Measurements from ENCODE around the gene IPO13. TPM values are rescaled to one million over a fixed set of nuclear protein-coding genes. Genes with fewer than 3 reads are reported as not detected.

IPO13 gene
- total and polyA plus RNA-seq, 2 donors from 2014 or later = 33.8 to 56.1 TPM

- Histone ChIP-seq H3K4me3 (ENCODE audit: low read length in 3 of 3) (no peak overlapping the region), H3K27ac (ENCODE audit: low read depth in 2 of 2, low read length in 2 of 2) (no peak overlapping the region), H3K4me1 (ENCODE audit: control insufficient read depth in 2 of 3, insufficient read depth in 2 of 3, low read depth in 1 of 3, low read length in 3 of 3) (peaks cover 0 to 33% (median 21%) of the 10 kb centered on the region in 3 donors), H3K9me3 (ENCODE audit: control insufficient read depth in 2 of 3, insufficient read depth in 1 of 3, low read length in 3 of 3) (no peaks in the 10 kb centered on the region), H3K9ac (ENCODE audit: low read length in 3 of 3) (no peak overlapping the region), H3K27me3 (ENCODE audit: control insufficient read depth, insufficient read depth, low read length) (no peaks in the 10 kb centered on the region), H3K36me3 (ENCODE audit: control insufficient read depth in 2 of 3, insufficient read depth in 3 of 3, low read length in 3 of 3) (no peaks in the 10 kb centered on the region)
- DNase-seq = peak; percentile 82 to 88 (median 83)
- no peak for FAIRE-seq
- intact Hi-C loops (cut with DNase I) = loop anchor here (5.0 kb wide), 1 partner anchor 167 kb away; no protein-coding TSS in a partner anchor
- TF ChIP-seq, protein P1, sequence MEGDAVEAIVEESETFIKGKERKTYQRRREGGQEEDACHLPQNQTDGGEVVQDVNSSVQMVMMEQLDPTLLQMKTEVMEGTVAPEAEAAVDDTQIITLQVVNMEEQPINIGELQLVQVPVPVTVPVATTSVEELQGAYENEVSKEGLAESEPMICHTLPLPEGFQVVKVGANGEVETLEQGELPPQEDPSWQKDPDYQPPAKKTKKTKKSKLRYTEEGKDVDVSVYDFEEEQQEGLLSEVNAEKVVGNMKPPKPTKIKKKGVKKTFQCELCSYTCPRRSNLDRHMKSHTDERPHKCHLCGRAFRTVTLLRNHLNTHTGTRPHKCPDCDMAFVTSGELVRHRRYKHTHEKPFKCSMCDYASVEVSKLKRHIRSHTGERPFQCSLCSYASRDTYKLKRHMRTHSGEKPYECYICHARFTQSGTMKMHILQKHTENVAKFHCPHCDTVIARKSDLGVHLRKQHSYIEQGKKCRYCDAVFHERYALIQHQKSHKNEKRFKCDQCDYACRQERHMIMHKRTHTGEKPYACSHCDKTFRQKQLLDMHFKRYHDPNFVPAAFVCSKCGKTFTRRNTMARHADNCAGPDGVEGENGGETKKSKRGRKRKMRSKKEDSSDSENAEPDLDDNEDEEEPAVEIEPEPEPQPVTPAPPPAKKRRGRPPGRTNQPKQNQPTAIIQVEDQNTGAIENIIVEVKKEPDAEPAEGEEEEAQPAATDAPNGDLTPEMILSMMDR (IDR thresholded peaks at IDR 0.05; ENCODE audit: borderline replicate concordance, extremely low read depth, insufficient read depth) = peak; percentile 87
These were observed 12.4 kb upstream of the IPO13 start for GRCh38 chr1:43934101-43934985.

- Histone ChIP-seq H3K27ac (ENCODE audit: low read depth in 2 of 2, low read length in 2 of 2) (no peak overlapping the region), H3K4me3 (ENCODE audit: low read length in 3 of 3) (no peak overlapping the region), H3K27me3 (ENCODE audit: control insufficient read depth, insufficient read depth, low read length) (no peaks in the 10 kb centered on the region), H3K9ac (ENCODE audit: low read length in 3 of 3) (peak overlapping the region in 1 of 3 donors; percentile 14), H3K9me3 (ENCODE audit: control insufficient read depth in 2 of 3, insufficient read depth in 1 of 3, low read length in 3 of 3) (no peaks in the 10 kb centered on the region), H3K36me3 (ENCODE audit: control insufficient read depth in 2 of 3, insufficient read depth in 3 of 3, low read length in 3 of 3) (no peaks in the 10 kb centered on the region), H3K4me1 (ENCODE audit: control insufficient read depth in 2 of 3, insufficient read depth in 2 of 3, low read depth in 1 of 3, low read length in 3 of 3) (peaks cover 0 to 33% (median 21%) of the 10 kb centered on the region in 3 donors)
- intact Hi-C loops (cut with DNase I) = loop anchor here (5.0 kb wide), 1 partner anchor 168 kb away; no protein-coding TSS in a partner anchor
- DNase-seq = no peak
- no peak for FAIRE-seq
- TF ChIP-seq, protein P1 (IDR thresholded peaks at IDR 0.05; ENCODE audit: borderline replicate concordance, extremely low read depth, insufficient read depth) = no peak
These were observed 11.8 kb upstream of the IPO13 start for GRCh38 chr1:43934986-43935324.

GRCh38 chr1:43935711-43936427, 10.9 kb upstream of the IPO13 start:
- FAIRE-seq (no peak), DNase-seq (peak in 4 of 5 donors; percentile 44 to 73 (median 56))
- Histone ChIP-seq H3K27me3 (ENCODE audit: control insufficient read depth, insufficient read depth, low read length) (no peaks in the 10 kb centered on the region), H3K36me3 (ENCODE audit: control insufficient read depth in 2 of 3, insufficient read depth in 3 of 3, low read length in 3 of 3) (no peaks in the 10 kb centered on the region), H3K9ac (ENCODE audit: low read length in 3 of 3) (peak overlapping the region in 1 of 3 donors; percentile 14), H3K4me3 (ENCODE audit: low read length in 3 of 3) (peak overlapping the region in 1 of 3 donors; percentile 53), H3K9me3 (ENCODE audit: control insufficient read depth in 2 of 3, insufficient read depth in 1 of 3, low read length in 3 of 3) (no peaks in the 10 kb centered on the region), H3K4me1 (ENCODE audit: control insufficient read depth in 2 of 3, insufficient read depth in 2 of 3, low read depth in 1 of 3, low read length in 3 of 3) (peaks cover 0 to 33% (median 21%) of the 10 kb centered on the region in 3 donors), H3K27ac (ENCODE audit: low read depth in 2 of 2, low read length in 2 of 2) (peak overlapping the region; percentile 79 to 82)
- intact Hi-C loops (cut with DNase I) = no loop called here
- TF ChIP-seq, protein P1 (IDR thresholded peaks at IDR 0.05; ENCODE audit: borderline replicate concordance, extremely low read depth, insufficient read depth) = no peak

All from kidney (tissue), 14 donors.